HG03442 (cell line): ENCODE results near the gene URB2.
"Not testable (repeated sequence)": the region's sequence is repeated elsewhere in the genome, so short reads cannot be mapped to it uniquely, and the experiment has no call there.

Experiments used
- ATAC-seq: cut with Tn5 transposase; IDR thresholded peaks from one replicate; pipeline ENCODE4 v1.9.1; 2021; ENCODE audit warnings: mild to moderate bottlenecking, moderate library complexity; ENCODE audit not compliant: unreplicated experiment

The URB2 gene

GRCh38 chr1:229689904-229690303 lies 63.9 kb downstream of the URB2 start:
- ATAC-seq, result no peak

- ATAC-seq, result no peak
Observed at GRCh38 chr1:229690662-229691061, 64.6 kb downstream of the URB2 start.

GRCh38 chr1:229691362-229691761 lies 65.3 kb downstream of the URB2 start:
- no peak for ATAC-seq

- no peak for ATAC-seq
Observed at GRCh38 chr1:229693129-229693900, 67.3 kb downstream of the URB2 start.

- no peak for ATAC-seq
Observed at GRCh38 chr1:229694053-229694693, 68.1 kb downstream of the URB2 start.

GRCh38 chr1:229696385-229696784 lies 70.3 kb downstream of the URB2 start:
- no peak for ATAC-seq

GRCh38 chr1:229699613-229700267 lies 73.7 kb downstream of the URB2 start:
- ATAC-seq, result no peak

- ATAC-seq, result no peak
Observed at GRCh38 chr1:229704157-229704556, 78.1 kb downstream of the URB2 start.

- ATAC-seq, result not testable (repeated sequence)
Observed at GRCh38 chr1:229705152-229705551, 79.1 kb downstream of the URB2 start.

- ATAC-seq, result not testable (repeated sequence)
Observed at GRCh38 chr1:229707127-229707526, 81.1 kb downstream of the URB2 start.

GRCh38 chr1:229709500-229710013 lies 83.5 kb downstream of the URB2 start:
- ATAC-seq, result no peak
